GM21367 (cell line): Measurements from ENCODE around the gene HARBI1.

Source experiments
- ATAC-seq: cut with Tn5 transposase; IDR thresholded peaks from one replicate; pipeline ENCODE4 v1.9.1; 2021; ENCODE audit not compliant: unreplicated experiment

The HARBI1 gene

DNA sequence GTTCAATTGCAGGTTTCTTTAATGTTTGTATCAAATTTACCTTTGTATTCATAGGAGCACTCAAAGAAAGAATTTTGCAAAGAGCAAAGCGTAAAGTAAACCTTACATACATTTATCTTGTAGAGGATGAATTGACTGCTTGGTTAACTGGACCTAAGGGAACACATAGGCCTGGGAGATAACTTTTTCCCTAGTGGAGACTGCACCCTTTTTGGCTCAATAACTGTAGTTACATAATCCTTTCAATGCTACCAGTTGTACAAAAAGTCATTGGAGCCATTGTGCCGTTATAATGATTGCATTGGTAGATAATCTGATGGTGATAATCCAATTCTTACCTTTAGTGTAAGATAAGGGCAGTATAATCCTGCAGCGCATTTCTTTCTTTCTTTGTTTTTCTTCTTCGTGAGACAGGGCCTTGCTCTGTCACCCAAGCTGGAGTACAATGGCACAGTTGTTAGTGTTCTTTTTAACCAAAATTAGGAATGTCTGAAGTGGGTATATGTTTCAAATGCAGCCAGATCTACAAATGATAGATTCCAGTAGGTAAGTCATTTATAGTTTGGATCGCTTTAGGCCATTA, 18.6 kb upstream of the HARBI1 start:
- ATAC-seq, result no peak

DNA sequence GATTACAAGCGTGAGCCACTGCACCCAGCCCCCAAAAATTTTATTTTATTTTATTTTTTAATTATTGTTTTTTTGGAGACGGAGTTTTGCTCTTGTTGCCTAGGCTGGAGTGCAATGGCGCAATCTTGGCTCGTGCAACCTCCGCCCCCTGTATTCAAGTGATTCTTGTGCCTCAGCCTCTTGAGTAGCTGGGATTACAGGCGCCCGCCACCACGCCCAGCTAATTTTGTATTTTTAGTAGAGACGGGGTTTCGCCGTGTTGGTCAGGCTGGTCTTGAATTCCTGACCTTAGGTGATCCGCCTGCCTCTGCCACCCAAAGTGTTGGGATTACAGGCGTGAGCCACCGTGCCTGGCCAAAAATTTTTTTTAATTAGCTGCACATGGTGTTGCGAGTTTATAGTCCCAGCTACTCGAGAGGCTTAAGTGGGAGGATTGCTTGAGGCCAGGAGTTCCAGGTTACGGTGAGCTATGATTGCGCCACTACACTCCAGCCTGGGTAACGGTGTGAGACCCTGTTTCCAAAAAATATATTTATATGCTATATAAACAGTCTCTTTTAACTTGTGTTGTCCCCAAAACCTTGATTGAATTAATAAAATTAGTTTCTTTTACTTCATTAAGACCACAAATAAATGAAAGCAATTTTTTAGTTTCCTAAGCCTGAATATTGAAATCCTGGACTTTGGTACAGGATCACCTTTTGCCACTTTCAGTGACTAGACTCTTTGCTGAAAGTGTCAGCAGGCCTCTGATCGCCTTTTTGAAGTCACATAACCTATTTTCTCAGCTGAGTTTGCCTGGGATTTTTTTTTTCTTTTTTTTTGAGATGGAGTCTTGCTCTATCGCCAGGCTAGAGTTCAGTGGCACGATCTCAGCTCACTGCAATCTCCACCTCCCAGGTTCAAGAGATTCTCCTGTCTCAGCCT, 16.5 kb upstream of the HARBI1 start:
- no peak for ATAC-seq

DNA sequence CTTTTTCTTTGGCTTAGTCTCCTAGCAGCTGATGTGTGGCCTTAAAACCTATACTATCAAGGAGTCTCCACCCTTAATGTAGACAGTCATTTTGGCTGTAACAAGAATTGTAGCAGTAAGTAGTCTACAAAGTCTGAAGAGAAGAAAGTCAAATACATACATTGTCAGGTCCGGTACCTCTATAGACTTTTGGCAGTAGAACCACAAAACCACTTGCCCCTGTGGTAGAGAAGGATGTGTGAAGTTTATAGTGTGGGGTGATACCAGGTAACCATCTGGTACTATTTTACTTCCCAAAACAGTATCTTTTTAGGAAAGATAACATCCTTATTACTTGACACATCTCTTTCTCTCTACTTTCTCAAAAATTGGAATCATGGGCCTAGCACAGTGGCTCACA, 15.5 kb upstream of the HARBI1 start:
- ATAC-seq, result no peak

DNA sequence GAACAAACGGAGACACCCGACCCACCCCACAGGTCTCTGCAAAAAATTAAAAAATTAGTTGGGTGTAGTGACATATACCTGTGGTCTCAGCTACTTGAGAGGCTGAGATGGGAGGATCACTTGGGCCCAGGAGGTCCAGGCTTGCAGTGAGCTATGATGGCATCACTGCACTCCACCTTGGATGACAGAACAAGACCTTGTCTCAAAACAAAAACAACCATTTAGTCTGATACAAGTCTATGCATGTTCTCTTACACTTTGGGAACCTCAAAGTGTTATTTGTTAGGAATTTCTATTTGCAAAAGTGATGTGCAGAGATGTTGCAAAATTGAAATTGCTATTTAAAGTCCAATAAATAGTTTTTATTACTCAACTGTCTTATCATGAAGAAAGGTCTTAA, 14.6 kb upstream of the HARBI1 start:
- no peak for ATAC-seq

DNA sequence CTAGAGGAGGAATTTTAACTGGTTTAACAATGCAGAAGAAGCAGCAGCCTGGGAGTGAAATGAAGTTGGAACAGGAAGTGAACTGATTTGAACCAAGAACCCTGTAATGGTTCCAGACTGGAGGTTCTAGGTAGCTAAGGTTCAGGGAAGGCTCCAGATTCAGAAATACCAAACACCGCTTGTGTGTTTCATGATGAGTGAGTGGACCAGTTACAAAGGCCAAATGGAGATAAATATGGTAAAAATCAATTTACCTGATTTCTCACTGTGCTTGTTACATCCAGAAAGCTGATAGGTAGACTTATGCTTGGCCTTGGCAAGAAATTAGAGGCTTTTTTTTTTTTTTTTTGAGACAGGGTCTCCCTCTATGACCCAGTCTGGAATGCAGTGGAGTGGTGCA, 13.2 kb upstream of the HARBI1 start:
- ATAC-seq, result no peak

DNA sequence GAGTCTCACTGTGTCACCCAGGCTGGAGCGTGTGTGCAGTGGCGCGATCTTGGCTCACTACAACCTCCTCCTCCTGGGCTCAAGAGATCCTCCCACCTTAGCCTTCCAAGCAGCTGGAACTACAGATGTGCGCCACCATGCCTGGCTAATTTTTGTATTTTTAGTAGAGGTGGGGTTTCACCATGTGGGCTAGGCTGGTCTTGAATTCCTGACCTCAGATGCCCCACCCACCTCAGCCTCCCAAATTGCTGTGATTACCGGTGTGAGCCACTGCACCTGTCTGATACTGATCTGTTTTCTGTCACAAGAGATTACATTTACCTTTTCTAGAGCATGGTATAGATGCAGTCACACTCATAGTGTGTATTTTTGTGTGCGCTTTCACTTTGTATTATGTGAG, 11.9 kb upstream of the HARBI1 start:
- ATAC-seq, result no peak

DNA sequence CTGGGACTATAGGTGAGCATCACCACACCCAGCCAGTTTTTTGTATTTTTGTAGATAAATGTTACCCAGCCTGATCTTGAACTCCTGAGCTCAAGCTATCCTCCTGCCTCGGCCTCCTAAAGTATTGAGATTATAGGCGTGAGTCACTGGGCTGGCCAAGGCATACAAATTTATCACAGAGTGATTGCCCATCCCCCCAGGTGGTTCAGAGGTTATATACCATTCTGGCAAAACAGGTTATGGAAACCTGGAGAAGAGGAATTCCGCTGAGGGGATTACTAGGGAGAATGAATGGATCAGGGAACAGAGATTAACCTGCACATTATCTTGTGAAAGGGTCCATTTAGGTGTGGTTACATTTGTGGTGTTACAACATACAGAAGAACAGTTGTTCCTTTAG, 8.4 kb upstream of the HARBI1 start:
- ATAC-seq, result no peak

DNA sequence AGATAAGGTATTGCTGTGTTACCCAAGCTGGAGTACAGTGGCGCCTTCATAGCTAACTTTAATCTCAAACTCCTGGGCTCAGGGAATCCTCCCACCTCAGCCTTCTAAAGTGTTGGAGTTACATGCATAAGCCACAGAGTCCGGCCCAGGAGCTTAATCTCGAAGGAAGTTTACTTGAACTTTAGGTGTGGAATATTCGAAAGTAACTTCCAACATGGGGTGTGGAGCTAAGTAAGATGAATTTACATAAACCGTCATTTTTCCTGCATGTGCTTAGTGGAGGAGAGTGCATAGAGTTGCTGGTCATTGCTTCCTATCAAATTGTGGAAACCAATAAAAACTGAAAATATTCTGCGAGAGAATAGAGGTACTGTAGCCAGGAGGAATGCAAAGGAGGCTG, 1.8 kb upstream of the HARBI1 start:
- no peak for ATAC-seq

DNA sequence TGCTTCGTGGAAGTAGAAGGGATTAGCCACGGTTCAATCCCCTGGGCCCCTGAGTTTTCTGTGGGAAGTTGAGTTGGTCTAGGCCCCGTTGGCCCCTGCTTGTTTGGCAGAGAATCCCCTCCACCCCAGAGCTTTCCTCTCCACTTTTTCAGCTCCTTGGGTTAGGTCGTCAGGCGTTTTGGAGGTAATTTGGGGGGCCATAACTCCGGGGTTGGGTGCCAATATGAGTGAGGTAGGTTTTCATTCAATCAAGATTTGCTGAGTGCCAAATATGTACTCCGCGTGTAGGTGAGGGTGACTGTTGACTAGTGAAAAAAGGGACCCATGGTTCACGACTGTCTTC, 916 bp upstream of the HARBI1 start:
- ATAC-seq, result no peak

DNA sequence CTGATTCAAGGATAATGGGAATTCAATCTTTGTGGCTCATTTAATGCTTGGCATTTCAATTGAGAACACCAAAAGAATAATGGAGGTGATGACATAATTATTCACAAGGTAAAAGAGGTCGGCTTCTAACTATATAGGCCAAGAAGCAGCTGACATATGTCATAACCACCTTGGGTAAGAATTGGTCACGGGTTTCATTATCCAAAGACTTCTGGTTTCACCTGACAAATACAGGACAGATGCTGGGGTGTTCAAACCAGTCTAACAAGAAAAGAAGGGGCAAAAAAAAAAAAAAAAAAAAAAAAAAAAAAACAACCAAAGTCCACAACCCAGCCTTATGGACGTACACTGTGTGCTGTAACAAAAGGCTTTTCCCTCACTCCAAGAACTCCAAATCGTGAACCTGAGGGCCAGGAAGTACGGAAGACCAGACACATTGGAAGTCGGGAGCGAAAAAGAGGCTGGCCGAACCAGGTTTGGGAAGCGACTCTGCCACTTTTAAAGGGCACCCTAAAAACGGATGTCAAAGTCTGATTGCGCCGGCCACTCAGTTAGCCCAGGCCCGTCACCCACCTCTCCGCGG, 385 bp downstream of the HARBI1 start:
- ATAC-seq, result no peak

DNA sequence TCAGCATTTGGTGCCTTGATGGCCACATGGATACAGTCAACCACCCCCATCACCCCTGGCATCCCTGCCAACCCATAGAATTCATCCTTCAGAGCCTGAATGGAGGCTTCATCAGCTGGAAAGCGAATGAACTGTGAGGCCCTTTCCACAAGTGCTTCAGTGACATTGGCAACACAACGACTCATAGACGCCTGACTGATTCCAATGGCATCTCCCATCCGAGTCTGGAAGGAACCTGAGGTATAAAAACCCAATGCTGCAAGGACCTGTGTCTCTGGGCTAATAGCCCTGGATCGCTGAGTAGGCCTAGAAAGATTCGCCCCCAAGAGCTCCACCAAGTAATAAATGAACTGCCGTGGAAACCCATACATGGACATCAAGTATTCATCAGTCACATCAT, 1.3 kb downstream of the HARBI1 start:
- ATAC-seq, result no peak

DNA sequence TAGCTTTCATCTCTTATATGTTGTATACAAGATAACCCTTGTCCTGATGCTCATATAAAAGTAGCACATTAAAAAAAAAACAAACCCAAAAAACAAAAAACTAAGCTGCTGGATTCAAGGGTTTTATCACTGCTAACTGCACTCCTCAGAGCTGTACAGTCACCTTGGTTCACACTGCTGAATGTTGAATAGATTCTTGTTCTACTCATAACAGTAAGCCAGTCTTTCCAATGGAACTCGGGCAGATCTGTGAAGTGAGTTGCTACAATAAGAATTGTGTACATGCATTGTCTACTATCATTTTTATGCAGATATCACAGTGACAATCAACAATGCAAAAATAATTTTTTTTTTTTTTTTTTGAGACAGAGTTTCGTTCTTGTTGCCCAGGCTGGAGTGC, 4.7 kb downstream of the HARBI1 start:
- no peak for ATAC-seq

DNA sequence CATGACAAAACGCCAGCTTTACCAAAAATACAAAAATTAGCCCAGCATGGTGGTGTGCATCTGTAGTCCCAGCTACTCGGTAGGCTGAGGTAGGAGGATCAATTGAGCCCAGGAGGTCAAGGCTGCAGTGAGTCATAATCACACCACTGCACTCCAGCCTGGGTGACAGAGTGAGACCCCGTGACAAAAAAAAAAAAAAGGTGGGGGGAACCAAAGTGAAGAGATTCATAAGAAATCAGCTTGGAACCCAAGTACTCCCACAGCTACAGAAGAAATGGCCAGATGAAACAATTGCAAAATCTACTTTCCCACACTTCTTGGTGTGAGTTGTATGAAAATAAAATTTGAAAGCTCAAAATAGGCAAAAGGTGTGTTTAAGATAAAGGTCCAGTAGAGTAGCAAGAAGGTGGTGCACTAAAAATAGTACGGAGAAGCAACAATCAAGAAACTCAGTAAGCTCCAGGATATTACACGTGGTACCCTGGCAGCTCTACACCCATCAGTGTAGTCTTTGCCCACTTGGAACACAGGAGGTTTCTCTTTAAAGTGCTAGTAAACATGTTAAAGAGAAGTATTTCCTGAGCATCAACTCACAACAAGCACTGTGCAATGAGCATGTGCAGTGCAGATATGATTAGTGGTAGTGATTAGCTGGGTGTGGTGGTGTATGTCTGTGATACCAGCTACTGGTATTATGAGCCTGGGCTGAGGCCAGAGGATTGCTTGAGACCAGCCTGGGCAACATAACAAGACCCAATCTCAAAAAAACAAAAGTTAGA, 5.3 kb downstream of the HARBI1 start:
- ATAC-seq, result no peak

DNA sequence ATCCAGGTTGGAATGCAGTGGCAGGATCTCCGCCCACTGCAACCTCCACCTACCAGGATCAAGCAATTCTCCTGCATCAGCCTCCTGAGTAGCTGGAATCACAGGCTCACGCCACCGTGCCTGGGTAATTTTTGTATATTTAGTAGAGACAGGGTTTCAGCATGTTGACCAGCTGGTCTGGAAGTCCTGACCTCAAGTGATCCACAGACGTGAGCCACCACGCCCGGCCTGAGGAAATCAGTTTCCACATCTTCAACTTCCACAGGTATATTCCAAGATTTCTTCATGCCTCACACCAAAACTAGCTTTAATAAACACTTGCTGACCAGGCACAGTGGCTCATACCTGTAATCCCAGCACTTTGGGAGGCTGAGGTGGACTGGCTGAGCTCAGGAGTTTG, 7.6 kb downstream of the HARBI1 start:
- no peak for ATAC-seq

DNA sequence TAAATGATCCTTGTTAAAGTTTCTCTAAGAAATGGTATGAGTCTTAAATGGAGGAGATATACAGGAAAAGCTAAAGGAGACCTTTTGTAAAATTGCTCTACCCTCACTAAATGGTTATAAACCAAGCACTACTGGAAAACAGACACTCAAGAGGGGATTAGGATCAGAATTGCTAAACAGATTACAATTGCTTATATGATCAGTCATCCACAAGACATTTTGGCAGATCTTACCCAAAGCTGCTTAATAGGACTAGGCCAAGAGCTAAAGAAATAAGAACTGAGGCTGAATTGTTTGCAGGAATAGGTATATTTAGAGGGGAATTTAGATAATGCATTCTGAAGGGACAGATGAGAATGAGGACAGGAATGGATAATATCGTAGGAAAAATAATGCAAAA, 9.5 kb downstream of the HARBI1 start:
- no peak for ATAC-seq

DNA sequence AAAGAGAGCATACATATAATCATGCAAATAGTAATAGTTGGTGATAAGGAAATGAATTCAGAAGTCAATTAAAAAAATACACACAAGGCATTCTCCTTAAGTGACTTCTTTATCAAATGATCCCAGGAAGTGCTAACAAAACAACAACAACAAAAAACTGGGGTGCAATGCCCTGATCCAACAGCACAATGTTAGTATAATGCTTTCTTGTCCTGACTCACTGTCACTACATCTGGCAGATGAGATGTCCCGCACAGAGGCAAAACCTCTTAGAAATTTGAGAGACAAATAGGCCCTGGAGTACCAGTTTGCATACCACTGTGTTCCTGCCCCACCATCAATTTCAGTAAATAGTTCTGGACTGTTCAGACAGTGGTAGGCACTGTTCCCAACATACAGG, 12.2 kb downstream of the HARBI1 start:
- no peak for ATAC-seq

DNA sequence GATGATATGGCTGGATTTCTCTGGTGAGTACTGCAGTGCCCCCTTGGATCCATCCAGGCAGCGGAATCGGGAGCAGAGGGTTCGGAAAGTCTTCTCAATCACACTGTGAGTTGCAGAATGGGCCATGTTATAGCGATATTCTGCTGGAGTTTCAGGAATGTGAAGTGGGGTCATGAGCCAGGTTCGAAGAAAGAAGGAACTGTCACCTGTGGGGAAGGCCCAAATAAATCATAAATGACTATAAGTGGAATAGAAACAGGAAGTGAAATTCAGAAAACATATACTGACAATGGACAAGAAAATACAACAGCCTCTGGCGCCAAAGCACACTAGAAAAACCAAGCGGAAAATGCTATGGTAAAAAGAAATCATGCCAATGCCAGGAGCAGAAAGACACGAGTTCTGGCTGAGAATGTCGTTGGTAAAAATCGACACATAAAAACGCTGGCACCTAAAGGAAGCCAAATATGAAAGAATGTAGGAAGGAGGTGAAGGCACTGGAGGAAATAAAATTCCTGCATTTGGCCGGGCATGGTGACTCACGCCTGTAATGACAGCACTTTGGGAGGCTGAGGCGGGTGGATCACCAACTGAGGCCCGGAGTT, 13.2 kb downstream of the HARBI1 start:
- ATAC-seq, result no peak

DNA sequence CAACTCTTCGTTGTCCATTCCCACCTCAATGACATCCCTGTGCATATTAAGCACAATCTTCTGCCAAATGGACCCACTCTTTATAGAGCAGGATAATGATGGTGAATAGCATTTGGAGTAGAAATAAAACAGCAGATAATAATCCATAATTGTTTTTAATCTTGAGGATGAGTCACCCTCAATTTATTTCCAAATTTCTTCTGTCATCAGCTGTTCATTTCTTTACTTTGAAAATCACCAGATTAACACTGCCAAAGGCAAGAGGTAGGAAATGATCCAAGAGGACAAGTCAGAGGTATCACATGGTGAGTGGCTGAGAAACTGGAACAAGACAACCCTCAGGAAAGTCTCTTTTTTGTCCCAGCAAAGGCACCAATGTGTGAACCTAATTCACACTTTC, 15.9 kb downstream of the HARBI1 start:
- ATAC-seq, result no peak

DNA sequence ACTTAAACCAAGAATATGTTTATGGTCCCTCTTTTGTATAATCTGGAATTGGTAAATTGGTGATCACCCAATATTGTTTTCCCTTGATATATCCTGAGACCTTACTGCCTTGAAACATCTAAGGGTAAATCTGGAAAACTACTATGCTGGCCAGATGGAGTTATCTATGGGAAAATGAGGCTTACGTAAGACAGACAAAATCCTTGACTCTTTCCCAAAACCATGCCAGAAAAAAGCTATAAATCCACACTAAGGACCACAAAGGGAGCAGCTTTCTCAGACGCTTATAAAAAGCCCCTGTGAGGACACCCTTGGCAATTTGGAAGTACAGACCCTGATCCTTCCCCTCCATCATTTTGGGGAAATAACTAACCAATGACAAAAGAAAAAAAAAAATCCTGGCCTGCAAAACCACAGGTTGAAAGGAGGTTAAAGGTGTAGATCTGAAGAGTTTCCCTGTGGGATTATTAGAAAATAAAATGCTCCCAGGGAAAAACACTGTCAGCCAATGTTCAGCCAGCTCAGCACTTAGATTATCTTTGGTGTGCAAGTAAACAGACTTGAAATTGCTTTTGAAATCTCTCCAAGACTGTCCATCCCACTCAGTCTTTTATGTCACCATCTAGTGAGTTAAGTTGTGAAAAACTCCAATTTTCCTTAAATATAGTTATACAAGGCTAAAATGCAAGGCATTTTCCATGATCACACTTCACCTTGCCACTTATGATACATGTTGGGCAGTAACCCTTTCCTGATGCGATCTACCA, 16.6 kb downstream of the HARBI1 start:
- ATAC-seq, result no peak

DNA sequence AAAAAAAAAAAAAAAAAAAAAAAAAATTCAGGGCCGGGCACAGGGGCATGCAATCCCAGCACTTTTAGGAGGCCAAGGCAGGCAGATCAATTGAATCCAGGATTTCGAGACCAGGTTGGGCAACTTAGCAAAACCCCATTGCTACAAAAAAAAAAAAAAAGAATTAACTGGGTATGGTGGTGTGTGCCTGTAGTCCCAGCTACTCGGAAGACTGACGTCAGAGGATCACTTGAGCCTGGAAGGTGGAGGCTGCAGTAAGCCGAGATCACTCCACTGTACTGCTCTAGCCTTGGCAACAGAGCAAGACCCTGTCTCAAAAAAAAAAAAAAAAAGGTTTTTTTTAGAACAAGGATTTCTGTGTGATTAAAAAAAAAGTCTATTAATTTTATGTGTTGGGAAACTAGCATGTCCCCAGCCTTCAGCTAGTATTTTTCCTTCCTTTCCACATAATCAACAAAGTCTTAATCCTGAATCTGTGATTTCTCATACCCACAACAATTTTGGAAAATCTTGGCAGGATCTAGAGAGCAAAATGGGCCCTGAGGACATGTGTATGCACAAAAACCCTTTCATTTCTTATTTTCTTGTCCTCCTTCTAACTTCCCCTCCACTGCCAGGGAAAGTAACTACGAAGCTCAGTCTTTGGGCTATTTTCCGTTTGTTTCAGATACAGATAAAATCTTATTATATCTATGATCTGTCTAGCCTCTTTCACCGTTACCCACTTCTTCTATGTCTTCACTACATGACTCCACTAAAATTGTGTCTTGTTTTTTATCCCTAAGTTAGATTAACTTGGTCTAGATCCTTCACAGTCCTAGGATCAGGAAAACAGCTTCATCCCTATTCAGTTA, 17.5 kb downstream of the HARBI1 start:
- no peak for ATAC-seq
